ENCODE data around the gene KLF9.

Gene KLF9

GRCh38 chr9:70421272-70422180 lies 7.1 kb upstream of the KLF9 start:
- no peak for DNase-seq
- Histone ChIP-seq H3K36me3 (replicated peaks) (no peaks in the 10 kb centered on the region), H3K27me3 (replicated peaks) (no peaks in the 10 kb centered on the region), H3K4me3 (ENCODE audit: low read depth, low read length) (peak overlapping the region; percentile 55), H3K27ac (peak overlapping the region; percentile 100)
- in situ Hi-C loops (cut with HindIII; ENCODE audit: low pct_ligation_motif_present, low sequenced_read_pairs): loop anchor here (25.0 kb wide), 1 partner anchor 166 kb away; no protein-coding TSS in a partner anchor
- no peak for TF ChIP-seq CTCF (IDR thresholded peaks at IDR 0.05; ENCODE audit: low read depth, low read length, missing control alignments)

GRCh38 chr9:70420441-70421271 lies 6.2 kb upstream of the KLF9 start:
- no peak for TF ChIP-seq CTCF (IDR thresholded peaks at IDR 0.05; ENCODE audit: low read depth, low read length, missing control alignments)
- H3K4me3 ChIP-seq (ENCODE audit: low read depth, low read length): peak overlapping the region; percentile 55

GRCh38 chr9:70419556-70420440 lies 5.3 kb upstream of the KLF9 start:
- H3K36me3 ChIP-seq (replicated peaks): no peaks in the 10 kb centered on the region
- DNase-seq: peak; percentile 98
- H3K27ac ChIP-seq: peak overlapping the region; percentile 100
- H3K27me3 ChIP-seq (replicated peaks): no peaks in the 10 kb centered on the region
- peak; percentile 39 for TF ChIP-seq CTCF (IDR thresholded peaks at IDR 0.05; ENCODE audit: low read depth, low read length, missing control alignments)
- in situ Hi-C loops (cut with HindIII; ENCODE audit: low pct_ligation_motif_present, low sequenced_read_pairs): loop anchor here (25.0 kb wide), 1 partner anchor 168 kb away; no protein-coding TSS in a partner anchor
- H3K4me3 ChIP-seq (ENCODE audit: low read depth, low read length): peak overlapping the region; percentile 55

More at GRCh38 chr9:70420441-70421271, 6.2 kb upstream of the KLF9 start:
- in situ Hi-C loops (cut with HindIII; ENCODE audit: low pct_ligation_motif_present, low sequenced_read_pairs): loop anchor here (25.0 kb wide), 1 partner anchor 167 kb away; no protein-coding TSS in a partner anchor
- no peaks in the 10 kb centered on the region for H3K36me3 ChIP-seq (replicated peaks)
- DNase-seq: peak; percentile 80
- H3K27me3 ChIP-seq (replicated peaks): no peaks in the 10 kb centered on the region
- peak overlapping the region; percentile 100 for H3K27ac ChIP-seq

- in situ Hi-C loops (cut with HindIII; ENCODE audit: low pct_ligation_motif_present, low sequenced_read_pairs): loop anchor here (25.0 kb wide), 1 partner anchor 168 kb away; no protein-coding TSS in a partner anchor
- peak; percentile 93 for DNase-seq
- Histone ChIP-seq H3K4me3 (ENCODE audit: low read depth, low read length) (peak overlapping the region; percentile 55), H3K27ac (peak overlapping the region; percentile 100), H3K27me3 (replicated peaks) (no peaks in the 10 kb centered on the region), H3K36me3 (replicated peaks) (no peaks in the 10 kb centered on the region)
- no peak for TF ChIP-seq CTCF (IDR thresholded peaks at IDR 0.05; ENCODE audit: low read depth, low read length, missing control alignments)
These were observed 4.5 kb upstream of the KLF9 start for GRCh38 chr9:70418822-70419555.
